K562 (cell line): ENCODE results near the gene SMIM22. TPM values are rescaled to one million over a fixed set of nuclear protein-coding genes. Genes with fewer than 3 reads are reported as not detected.

Source experiments
- ATAC-seq: fragments of 200-7000 bp; cut with Tn5 transposase; 3 replicates; pipeline ENCODE4 v1.9.1; 2020; ENCODE audit warnings: moderate library complexity
- BruUV-seq: library from RNA; stranded (reverse); fragments of 400-500 nt; replicated peaks from 2 replicates; lab custom pipeline; 2021; lab: Mats Ljungman, UMichigan
- CTCF ChIA-PET: fragments of 300-600 bp; formaldehyde crosslinking; extraction: SDS; loops from one replicate; lab custom pipeline; 2021; ENCODE audit warnings: low intra/inter-chr PET ratio; lab: Yijun Ruan, JAX
- POLR2A ChIA-PET: fragments of 300-600, 350-650 bp; sonication (Branson Sonifier 250); formaldehyde crosslinking; extraction: SDS; loops from one replicate; lab custom pipeline; 2021; ENCODE audit warnings: antibody characterized with exemption, inconsistent platforms; lab: Yijun Ruan, JAX
- DNase-seq, 4 experiments: peaks; one replicate each; pipeline versions ENCODE4 v3.0.0 to v3.0.0-alpha.2; 2011 to 2018; ENCODE audit warnings: low spot score in 3 of 4, mixed read lengths in 3 of 4; ENCODE audit errors: extremely low read depth in 1 of 4
- FAIRE-seq: peaks from 2 replicates; lab custom pipeline; 2011; peaks lifted over from hg19 to GRCh38; lab: Jason Lieb, UNC
- H2AFZ ChIP-seq: 2 replicates; pipeline ENCODE4 v1.6.0; 2011; ENCODE audit warnings: low read depth, low read length, control low read depth, inconsistent platforms
- H3K27ac ChIP-seq: fragments of 200-600 bp; 3 replicates; pipeline ENCODE4 v1.8.0; 2011; ENCODE audit warnings: low read depth, mild to moderate bottlenecking, control low read depth, inconsistent platforms, low read length, moderate library complexity, mixed read lengths; ENCODE audit errors: extremely low read depth
- H3K27me3 ChIP-seq, 2 experiments: fragments of 300-600 bp in 1 of 2; 2 replicates in 1 of 2; 3 replicates in 1 of 2; pipeline versions ENCODE4 v1.6.0 to v1.8.0; 2011; ENCODE audit warnings: inconsistent platforms in 2 of 2, low read length in 2 of 2, mild to moderate bottlenecking in 1 of 2, mixed read lengths in 1 of 2, moderate library complexity in 1 of 2; ENCODE audit not compliant: control insufficient read depth in 2 of 2, insufficient read depth in 2 of 2
- H3K36me3 ChIP-seq: fragments of 300-600 bp; 3 replicates; pipeline ENCODE4 v1.8.0; 2011; ENCODE audit warnings: mild to moderate bottlenecking, low read length, inconsistent platforms; ENCODE audit not compliant: control insufficient read depth, insufficient read depth
- H3K4me1 ChIP-seq, 2 experiments: fragments of 200-600 bp in 1 of 2; replicated peaks in 1 of 2; 2 replicates in 1 of 2; 3 replicates in 1 of 2; pipeline versions ENCODE4 v1.5.1 to v1.8.0; 2011; ENCODE audit warnings: inconsistent platforms in 2 of 2, low read length in 2 of 2, mild to moderate bottlenecking in 1 of 2, mixed read lengths in 1 of 2, moderate library complexity in 1 of 2; ENCODE audit not compliant: control insufficient read depth in 2 of 2, insufficient read depth in 2 of 2
- H3K4me2 ChIP-seq: 2 replicates; pipeline ENCODE4 v1.6.1; 2011; ENCODE audit warnings: low read length, control low read depth, inconsistent platforms, mixed read lengths; ENCODE audit not compliant: insufficient read depth
- H3K4me3 ChIP-seq: fragments of 200-600 bp; sonication (generic), shearing (Covaris generic); 2 replicates; pipeline ENCODE4 v1.5.1; 2016; ENCODE audit warnings: control low read depth, inconsistent platforms
- H3K79me2 ChIP-seq: fragments of 200-600 bp; 3 replicates; pipeline ENCODE4 v1.8.0; 2011; ENCODE audit warnings: low read length, inconsistent platforms; ENCODE audit not compliant: control insufficient read depth, insufficient read depth
- H3K9ac ChIP-seq, 2 experiments: 2 replicates each; pipeline versions ENCODE4 v1.6.0 to v1.6.1; 2011; ENCODE audit warnings: low read depth in 2 of 2, low read length in 2 of 2, control low read depth in 1 of 2, inconsistent platforms in 1 of 2, mild to moderate bottlenecking in 1 of 2, mixed read lengths in 1 of 2; ENCODE audit not compliant: insufficient read depth in 1 of 2
- H3K9me1 ChIP-seq: one replicate; pipeline ENCODE4 v1.6.0; 2011; ENCODE audit warnings: inconsistent platforms, mild to moderate bottlenecking, low read length, moderate library complexity; ENCODE audit not compliant: control insufficient read depth, insufficient read depth
- H3K9me3 ChIP-seq: replicated peaks from 2 replicates; pipeline ENCODE4 v1.5.1; 2011; ENCODE audit warnings: low read depth, low read length, inconsistent platforms; ENCODE audit not compliant: control insufficient read depth, insufficient read depth
- H4K20me1 ChIP-seq: replicated peaks from 2 replicates; pipeline ENCODE4 v1.6.1; 2011; ENCODE audit warnings: low read length, inconsistent platforms, mixed read lengths; ENCODE audit not compliant: control insufficient read depth, insufficient read depth
- NEUROD1 ChIP-seq: fragments of 150-350 bp; IDR thresholded peaks from 2 replicates; pipeline ENCODE4 v1.6.1; 2014; ENCODE audit warnings: borderline replicate concordance, low read length, low read depth; ENCODE audit not compliant: partially characterized antibody
- NRF1 ChIP-seq, 2 experiments: fragments of 450-650 bp; IDR thresholded peaks in 1 of 2; conservative IDR thresholded peaks in 1 of 2; 2 replicates each; pipeline ENCODE4 v1.6.1; 2014; ENCODE audit warnings: mild to moderate bottlenecking in 2 of 2
- PCBP1 ChIP-seq: fragments of 200-400 bp; formaldehyde crosslinking; IDR thresholded peaks from 2 replicates; pipeline ENCODE4 v1.6.1; 2018; ENCODE audit warnings: mild to moderate bottlenecking, low read depth, low read length; ENCODE audit not compliant: poor library complexity, severe bottlenecking
- POLR2A ChIP-seq: fragments of 450-650 bp; conservative IDR thresholded peaks from 2 replicates; pipeline ENCODE4 v1.6.1; 2016
- WGBS: fragments of 100-300 bp; shearing (Covaris generic); methylation state at CpG from one replicate; pipeline ENCODE4 v1.1.6; 2016; ENCODE audit warnings: low coverage, mixed read lengths; ENCODE audit not compliant: insufficient coverage; ENCODE audit errors: missing lambda C conversion rate; 5-methylcytosine and 5-hydroxymethylcytosine counted together
- in situ Hi-C: fragments of 300-500 bp; cut with MboI; formaldehyde crosslinking; loops from 4 replicates; pipeline ENCODE4 v1.15.0; 2018; ENCODE audit warnings: inconsistent platforms, mixed read lengths
- intact Hi-C: fragments of 100-400 bp; cut with micrococcal nuclease; formaldehyde crosslinking; loops from 2 replicates; pipeline ENCODE4 v1.14.2; 2022
- polyA plus RNA-seq, 8 experiments: library from polyadenylated mRNA; depleted of rRNA in 4 of 8; stranded (reverse) in 5 of 8; unstranded in 3 of 8; fragments of >200 nt; fragmentation: Nextera tagmentation in 2 of 8; fragmentation: Illumina TruSeq in 1 of 8; extraction: Ambion mirVana in 2 of 8; extraction: Trizol in 1 of 8; gene quantifications; 2 replicates each; pipeline versions ENCODE4 v1.2.1 to v1.2.3, GENCODE V29; 2011 to 2014; ENCODE audit warnings: inconsistent platforms in 1 of 8, missing spikeins in 1 of 8
- total RNA-seq, 7 experiments: library from RNA; depleted of rRNA in 6 of 7; stranded (reverse); fragments of >200 nt in 6 of 7; fragmentation: Illumina TruSeq in 2 of 7; extraction: Trizol in 2 of 7; gene quantifications; 2 replicates each; pipeline versions ENCODE4 v1.2.1 to v1.2.3, GENCODE V29; 2011 to 2021; ENCODE audit warnings: low replicate concordance in 1 of 7
- TF ChIP-seq, protein P1 (sequence below): sonication (generic); formaldehyde crosslinking; IDR thresholded peaks from 2 replicates; pipeline ENCODE4 v1.8.1; 2023; ENCODE audit warnings: mild to moderate bottlenecking, missing genetic modification reagents
- TF ChIP-seq, protein P2 (sequence below): fragments of 250-450 bp; sonication (Bioruptor Pico); IDR thresholded peaks from 2 replicates; pipeline ENCODE4 v1.4.0; 2020
- TF ChIP-seq, protein P3 (sequence below): fragments of 450-650 bp; IDR thresholded peaks from 2 replicates; pipeline ENCODE4 v1.6.1; 2016
- TF ChIP-seq, protein P4 (sequence below): fragments of 150-350 bp; IDR thresholded peaks from 2 replicates; pipeline ENCODE4 v1.6.1; 2014; ENCODE audit warnings: low read depth, mild to moderate bottlenecking, low read length, borderline replicate concordance

SMIM22 gene
- total and polyA plus RNA-seq, 9 of the 15 experiments (the other 6 are each of a cell fraction or from before 2014, with no cell fraction given), result not detected

DNA sequence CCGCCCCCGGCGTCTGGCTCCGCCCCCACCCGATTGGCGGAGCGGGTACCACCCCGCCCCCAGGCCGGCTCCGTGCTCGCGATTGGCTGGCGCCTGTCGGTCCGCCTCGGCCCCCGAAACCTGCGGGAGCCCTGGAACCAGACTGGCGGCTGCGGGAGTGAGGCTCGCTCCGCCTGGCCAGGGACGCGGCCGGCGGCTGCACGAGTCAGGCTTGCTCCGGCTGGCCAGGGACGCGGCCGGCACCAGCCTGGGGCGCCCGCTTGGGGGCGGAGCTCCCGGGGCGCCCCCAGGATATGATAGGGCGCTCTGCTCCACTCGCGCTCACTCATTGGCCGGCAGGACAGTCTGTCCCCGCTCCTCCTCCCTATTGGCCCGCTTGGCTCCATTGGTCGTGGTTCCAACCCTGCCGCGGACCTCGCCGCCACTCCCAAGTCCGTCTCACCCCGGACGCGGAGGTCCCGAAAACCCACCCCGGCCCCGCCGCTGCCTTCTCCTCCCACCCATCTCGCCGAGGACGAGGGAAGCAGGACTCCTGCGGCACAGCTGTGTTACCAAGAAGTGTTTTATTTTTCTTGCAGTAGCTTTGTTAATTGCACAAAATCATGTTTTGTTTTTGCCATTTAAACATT lies 7.6 kb downstream of the SMIM22 start:
- BruUV-seq, result no TSS peak
- FAIRE-seq, result peak; percentile 89
- TF ChIP-seq, protein P1, sequence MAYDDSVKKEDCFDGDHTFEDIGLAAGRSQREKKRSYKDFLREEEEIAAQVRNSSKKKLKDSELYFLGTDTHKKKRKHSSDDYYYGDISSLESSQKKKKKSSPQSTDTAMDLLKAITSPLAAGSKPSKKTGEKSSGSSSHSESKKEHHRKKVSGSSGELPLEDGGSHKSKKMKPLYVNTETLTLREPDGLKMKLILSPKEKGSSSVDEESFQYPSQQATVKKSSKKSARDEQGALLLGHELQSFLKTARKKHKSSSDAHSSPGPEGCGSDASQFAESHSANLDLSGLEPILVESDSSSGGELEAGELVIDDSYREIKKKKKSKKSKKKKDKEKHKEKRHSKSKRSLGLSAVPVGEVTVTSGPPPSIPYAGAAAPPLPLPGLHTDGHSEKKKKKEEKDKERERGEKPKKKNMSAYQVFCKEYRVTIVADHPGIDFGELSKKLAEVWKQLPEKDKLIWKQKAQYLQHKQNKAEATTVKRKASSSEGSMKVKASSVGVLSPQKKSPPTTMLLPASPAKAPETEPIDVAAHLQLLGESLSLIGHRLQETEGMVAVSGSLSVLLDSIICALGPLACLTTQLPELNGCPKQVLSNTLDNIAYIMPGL (CRISPR knock-in tag), result no peak
- TF ChIP-seq NEUROD1, result peak; percentile 93
- TF ChIP-seq, protein P2, sequence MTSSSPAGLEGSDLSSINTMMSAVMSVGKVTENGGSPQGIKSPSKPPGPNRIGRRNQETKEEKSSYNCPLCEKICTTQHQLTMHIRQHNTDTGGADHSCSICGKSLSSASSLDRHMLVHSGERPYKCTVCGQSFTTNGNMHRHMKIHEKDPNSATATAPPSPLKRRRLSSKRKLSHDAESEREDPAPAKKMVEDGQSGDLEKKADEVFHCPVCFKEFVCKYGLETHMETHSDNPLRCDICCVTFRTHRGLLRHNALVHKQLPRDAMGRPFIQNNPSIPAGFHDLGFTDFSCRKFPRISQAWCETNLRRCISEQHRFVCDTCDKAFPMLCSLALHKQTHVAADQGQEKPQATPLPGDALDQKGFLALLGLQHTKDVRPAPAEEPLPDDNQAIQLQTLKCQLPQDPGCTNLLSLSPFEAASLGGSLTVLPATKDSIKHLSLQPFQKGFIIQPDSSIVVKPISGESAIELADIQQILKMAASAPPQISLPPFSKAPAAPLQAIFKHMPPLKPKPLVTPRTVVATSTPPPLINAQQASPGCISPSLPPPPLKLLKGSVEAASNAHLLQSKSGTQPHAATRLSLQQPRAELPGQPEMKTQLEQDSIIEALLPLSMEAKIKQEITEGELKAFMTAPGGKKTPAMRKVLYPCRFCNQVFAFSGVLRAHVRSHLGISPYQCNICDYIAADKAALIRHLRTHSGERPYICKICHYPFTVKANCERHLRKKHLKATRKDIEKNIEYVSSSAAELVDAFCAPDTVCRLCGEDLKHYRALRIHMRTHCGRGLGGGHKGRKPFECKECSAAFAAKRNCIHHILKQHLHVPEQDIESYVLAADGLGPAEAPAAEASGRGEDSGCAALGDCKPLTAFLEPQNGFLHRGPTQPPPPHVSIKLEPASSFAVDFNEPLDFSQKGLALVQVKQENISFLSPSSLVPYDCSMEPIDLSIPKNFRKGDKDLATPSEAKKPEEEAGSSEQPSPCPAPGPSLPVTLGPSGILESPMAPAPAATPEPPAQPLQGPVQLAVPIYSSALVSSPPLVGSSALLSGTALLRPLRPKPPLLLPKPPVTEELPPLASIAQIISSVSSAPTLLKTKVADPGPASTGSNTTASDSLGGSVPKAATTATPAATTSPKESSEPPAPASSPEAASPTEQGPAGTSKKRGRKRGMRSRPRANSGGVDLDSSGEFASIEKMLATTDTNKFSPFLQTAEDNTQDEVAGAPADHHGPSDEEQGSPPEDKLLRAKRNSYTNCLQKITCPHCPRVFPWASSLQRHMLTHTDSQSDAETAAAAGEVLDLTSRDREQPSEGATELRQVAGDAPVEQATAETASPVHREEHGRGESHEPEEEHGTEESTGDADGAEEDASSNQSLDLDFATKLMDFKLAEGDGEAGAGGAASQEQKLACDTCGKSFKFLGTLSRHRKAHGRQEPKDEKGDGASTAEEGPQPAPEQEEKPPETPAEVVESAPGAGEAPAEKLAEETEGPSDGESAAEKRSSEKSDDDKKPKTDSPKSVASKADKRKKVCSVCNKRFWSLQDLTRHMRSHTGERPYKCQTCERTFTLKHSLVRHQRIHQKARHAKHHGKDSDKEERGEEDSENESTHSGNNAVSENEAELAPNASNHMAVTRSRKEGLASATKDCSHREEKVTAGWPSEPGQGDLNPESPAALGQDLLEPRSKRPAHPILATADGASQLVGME (CRISPR knock-in tag), result peak; percentile 58; the same call in 1 of the 2 replicates
- TF ChIP-seq PCBP1, result peak; percentile 83
- TF ChIP-seq, protein P3, sequence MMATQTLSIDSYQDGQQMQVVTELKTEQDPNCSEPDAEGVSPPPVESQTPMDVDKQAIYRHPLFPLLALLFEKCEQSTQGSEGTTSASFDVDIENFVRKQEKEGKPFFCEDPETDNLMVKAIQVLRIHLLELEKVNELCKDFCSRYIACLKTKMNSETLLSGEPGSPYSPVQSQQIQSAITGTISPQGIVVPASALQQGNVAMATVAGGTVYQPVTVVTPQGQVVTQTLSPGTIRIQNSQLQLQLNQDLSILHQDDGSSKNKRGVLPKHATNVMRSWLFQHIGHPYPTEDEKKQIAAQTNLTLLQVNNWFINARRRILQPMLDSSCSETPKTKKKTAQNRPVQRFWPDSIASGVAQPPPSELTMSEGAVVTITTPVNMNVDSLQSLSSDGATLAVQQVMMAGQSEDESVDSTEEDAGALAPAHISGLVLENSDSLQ, result peak; percentile 99
- TF ChIP-seq NRF1 (conservative IDR thresholded peaks at IDR 0.05 in 1 of 2, IDR thresholded peaks at IDR 0.05 in 1 of 2), result no peak
- TF ChIP-seq, protein P4, sequence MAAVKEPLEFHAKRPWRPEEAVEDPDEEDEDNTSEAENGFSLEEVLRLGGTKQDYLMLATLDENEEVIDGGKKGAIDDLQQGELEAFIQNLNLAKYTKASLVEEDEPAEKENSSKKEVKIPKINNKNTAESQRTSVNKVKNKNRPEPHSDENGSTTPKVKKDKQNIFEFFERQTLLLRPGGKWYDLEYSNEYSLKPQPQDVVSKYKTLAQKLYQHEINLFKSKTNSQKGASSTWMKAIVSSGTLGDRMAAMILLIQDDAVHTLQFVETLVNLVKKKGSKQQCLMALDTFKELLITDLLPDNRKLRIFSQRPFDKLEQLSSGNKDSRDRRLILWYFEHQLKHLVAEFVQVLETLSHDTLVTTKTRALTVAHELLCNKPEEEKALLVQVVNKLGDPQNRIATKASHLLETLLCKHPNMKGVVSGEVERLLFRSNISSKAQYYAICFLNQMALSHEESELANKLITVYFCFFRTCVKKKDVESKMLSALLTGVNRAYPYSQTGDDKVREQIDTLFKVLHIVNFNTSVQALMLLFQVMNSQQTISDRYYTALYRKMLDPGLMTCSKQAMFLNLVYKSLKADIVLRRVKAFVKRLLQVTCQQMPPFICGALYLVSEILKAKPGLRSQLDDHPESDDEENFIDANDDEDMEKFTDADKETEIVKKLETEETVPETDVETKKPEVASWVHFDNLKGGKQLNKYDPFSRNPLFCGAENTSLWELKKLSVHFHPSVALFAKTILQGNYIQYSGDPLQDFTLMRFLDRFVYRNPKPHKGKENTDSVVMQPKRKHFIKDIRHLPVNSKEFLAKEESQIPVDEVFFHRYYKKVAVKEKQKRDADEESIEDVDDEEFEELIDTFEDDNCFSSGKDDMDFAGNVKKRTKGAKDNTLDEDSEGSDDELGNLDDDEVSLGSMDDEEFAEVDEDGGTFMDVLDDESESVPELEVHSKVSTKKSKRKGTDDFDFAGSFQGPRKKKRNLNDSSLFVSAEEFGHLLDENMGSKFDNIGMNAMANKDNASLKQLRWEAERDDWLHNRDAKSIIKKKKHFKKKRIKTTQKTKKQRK, result 0 out of 2 replicates have a peak, but pooled peaks have one; percentile 46
- TF ChIP-seq POLR2A, result peak; percentile 62

More for the DNA sequence above, 7.6 kb downstream of the SMIM22 start:
- Histone ChIP-seq H3K9me3 (no peaks in the 10 kb centered on the region), H3K9ac (peak overlapping the region; percentile 46 to 89), H3K4me1 (peaks cover 35 to 65% of the 10 kb centered on the region in 2 experiments), H3K36me3 (peaks cover 45% of the 10 kb centered on the region), H4K20me1 (no peaks in the 10 kb centered on the region; the same call in 1 of the 2 replicates), H2AFZ (peak overlapping the region; percentile 91), H3K4me2 (peak overlapping the region; percentile 79), H3K79me2 (peaks cover 6% of the 10 kb centered on the region; the same call in 2 of the 3 replicates), H3K9me1 (no peaks in the 10 kb centered on the region), H3K4me3 (peak overlapping the region; percentile 89), H3K27ac (peak overlapping the region; percentile 78), H3K27me3 (no peaks in the 10 kb centered on the region)
- ChIA-PET CTCF (no interaction called here), POLR2A (interaction anchor here (0.5 to 1.8 kb wide), 8 partner anchors 11 to 101 kb away, joined by 3 to 7 read pairs (median 4); no protein-coding TSS in a partner anchor)
- intact Hi-C loops (loop anchor here (2.0 to 5.0 kb wide), 2 partner anchors 44 to 85 kb away; partner anchors contain the start of genes GLYR1 and UBN1), in situ Hi-C loops (no loop called here)
- ATAC-seq (peak; percentile 96), DNase-seq (peak; percentile 94 to 98 (median 96))
- WGBS, result 1% methylated on average over 21 of the region's 59 CpGs
